Upper lobe of left lung (tissue), 4 donors: ENCODE measurements around the gene USP26.

ENCODE experiments used
- CTCF ChIP-seq, 6 experiments: fragments of 450-650 bp in 4 of 6; fragments of 200-600 bp in 2 of 6; sonication (generic) in 2 of 6; IDR thresholded peaks; one replicate each; pipeline ENCODE4 v1.5.1; 2016 to 2019; ENCODE audit warnings: antibody characterized with exemption in 6 of 6
- EP300 ChIP-seq, 4 donors: sonication (generic); formaldehyde crosslinking; IDR thresholded peaks; one replicate each; pipeline ENCODE4 v1.5.1; 2017; ENCODE audit warnings: antibody characterized with exemption in 4 of 4, control low read depth in 2 of 4
- POLR2A ChIP-seq, 4 donors: fragments of 450-650 bp; IDR thresholded peaks; one replicate each; pipeline ENCODE4 v1.5.1; 2016 to 2017; ENCODE audit warnings: antibody characterized with exemption in 4 of 4, mild to moderate bottlenecking in 2 of 4
- POLR2AphosphoS5 ChIP-seq, 2 donors: sonication (generic); formaldehyde crosslinking; IDR thresholded peaks; one replicate each; pipeline ENCODE4 v1.5.1; 2017; ENCODE audit warnings: antibody characterized with exemption in 2 of 2

GRCh38 chrX:133090236-133090809 is 6.6 kb downstream of the USP26 start:
- TF ChIP-seq CTCF (IDR thresholded peaks at IDR 0.05) = no peak
- no peak for TF ChIP-seq EP300 (IDR thresholded peaks at IDR 0.05)
- TF ChIP-seq POLR2AphosphoS5 (IDR thresholded peaks at IDR 0.05) = no peak
- TF ChIP-seq POLR2A (IDR thresholded peaks at IDR 0.05) = no peak
